ENCODE results near the gene NFASC. TPM values are rescaled to one million over a fixed set of nuclear protein-coding genes. Genes with fewer than 3 reads are reported as not detected.

NFASC gene
- total and polyA plus RNA-seq, 9 of the 15 experiments (the other 6 are each of a cell fraction or from before 2014, with no cell fraction given): 0.03 to 0.16 (median 0.06) TPM; not detected in 6

GRCh38 chr1:204943495-204943894 lies 72.8 kb downstream of the NFASC start:
- Histone ChIP-seq H3K36me3 (ENCODE audit: control insufficient read depth, insufficient read depth, low read length) (no peaks in the 10 kb centered on the region), H3K9me3 (replicated peaks; ENCODE audit: control insufficient read depth, insufficient read depth, low read depth, low read length) (no peaks in the 10 kb centered on the region), H3K4me2 (ENCODE audit: insufficient read depth, low read length) (no peak overlapping the region), H3K4me3 (no peak overlapping the region), H3K9ac (ENCODE audit: insufficient read depth in 1 of 2, low read depth in 2 of 2, low read length in 2 of 2) (no peak overlapping the region), H3K79me2 (ENCODE audit: control insufficient read depth, insufficient read depth, low read length) (no peaks in the 10 kb centered on the region), H3K27me3 (ENCODE audit: control insufficient read depth in 2 of 2, insufficient read depth in 2 of 2, low read length in 2 of 2) (peaks cover 8 to 41% of the 10 kb centered on the region in 2 experiments; a peak in 3 of 5 replicates), H3K9me1 (ENCODE audit: control insufficient read depth, insufficient read depth, low read length) (no peaks in the 10 kb centered on the region), H3K4me1 (replicated peaks in 1 of 2; ENCODE audit: control insufficient read depth in 2 of 2, insufficient read depth in 2 of 2, low read length in 2 of 2) (no peaks in the 10 kb centered on the region), H2AFZ (ENCODE audit: low read depth, low read length) (no peak overlapping the region), H4K20me1 (replicated peaks; ENCODE audit: control insufficient read depth, insufficient read depth, low read length) (no peaks in the 10 kb centered on the region), H3K27ac (ENCODE audit: extremely low read depth, low read depth, low read length) (no peak overlapping the region)
- WGBS (ENCODE audit: insufficient coverage, low coverage, missing lambda C conversion rate): 3% methylated on average over 6 of the region's 6 CpGs
- intact Hi-C loops (cut with micrococcal nuclease) (loop anchor here (10.0 kb wide), 1 partner anchor 379 kb away; no protein-coding TSS in a partner anchor), in situ Hi-C loops (cut with MboI) (no loop called here)
- POLR2A ChIA-PET: no interaction called here
- CTCF ChIA-PET (ENCODE audit: low intra/inter-chr PET ratio): interaction anchor here (0.5 kb wide), 1 partner anchor 36 kb away, joined by 3 read pairs; no protein-coding TSS in a partner anchor
- DNase-seq (ENCODE audit: extremely low read depth in 1 of 4, low spot score in 3 of 4) (no peak), FAIRE-seq (no peak), ATAC-seq (no peak)
- BruUV-seq (replicated peaks): no TSS peak
- no peak for TF ChIP-seq ATF7 (IDR thresholded peaks at IDR 0.05)
- TF ChIP-seq CEBPG (CRISPR knock-in tag; IDR thresholded peaks at IDR 0.05): no peak
- TF ChIP-seq CEBPG (tag; conservative IDR thresholded peaks at IDR 0.05 in 1 of 2, IDR thresholded peaks at IDR 0.05 in 1 of 2): no peak
- TF ChIP-seq ZBTB12 (CRISPR knock-in tag; IDR thresholded peaks at IDR 0.05): no peak
- TF ChIP-seq DNMT1 (IDR thresholded peaks at IDR 0.05): no peak
- TF ChIP-seq NKRF (IDR thresholded peaks at IDR 0.05; ENCODE audit: borderline replicate concordance): no peak
- no peak for TF ChIP-seq HMGN3 (IDR thresholded peaks at IDR 0.05; ENCODE audit: borderline replicate concordance, extremely low read depth, insufficient read length, low read depth, low read length)
- no peak for TF ChIP-seq CHD1 (IDR thresholded peaks at IDR 0.05; ENCODE audit: low read length)
- TF ChIP-seq E2F1 (CRISPR knock-in tag; IDR thresholded peaks at IDR 0.05): no peak
- no peak for TF ChIP-seq PTTG1 (tag; IDR thresholded peaks at IDR 0.05; ENCODE audit: low read depth)
- no peak for TF ChIP-seq CTBP1 (IDR thresholded peaks at IDR 0.05; ENCODE audit: borderline replicate concordance)
- TF ChIP-seq POLR3G (IDR thresholded peaks at IDR 0.05; ENCODE audit: extremely low read depth, insufficient read length, insufficient replicate concordance): no peak
- TF ChIP-seq SREBF2 (CRISPR knock-in tag; IDR thresholded peaks at IDR 0.05): no peak
- TF ChIP-seq AFF1 (IDR thresholded peaks at IDR 0.05; ENCODE audit: low read depth in 1 of 2, partially characterized antibody in 2 of 2): no peak

Measured in K562 (cell line).